SK-N-SH (cell line): ENCODE results near the gene HSPE1. TPM values are rescaled to one million over a fixed set of nuclear protein-coding genes. Genes with fewer than 3 reads are reported as not detected.

ENCODE experiments used
- CTCF ChIA-PET: fragments of 300-600, 350-600 bp; formaldehyde crosslinking; extraction: SDS; loops from one replicate; lab custom pipeline; 2021; lab: Yijun Ruan, JAX
- POLR2A ChIA-PET: fragments of 350-600 bp; sonication (Branson Sonifier 250); formaldehyde crosslinking; extraction: SDS; loops from one replicate; lab custom pipeline; 2020; ENCODE audit warnings: antibody characterized with exemption, inconsistent platforms; lab: Yijun Ruan, JAX
- DNase-seq: peaks from one replicate; pipeline ENCODE4 v3.0.0; 2012
- H2AFZ ChIP-seq: fragments of 200-600 bp; sonication (generic); 2 replicates; pipeline ENCODE4 v1.8.1; 2016; ENCODE audit warnings: antibody characterized with exemption, mild to moderate bottlenecking, low read depth
- H3F3A ChIP-seq: fragments of 200-600 bp; sonication (generic); replicated peaks from 2 replicates; pipeline ENCODE3; 2016; ENCODE audit warnings: antibody characterized with exemption, mild to moderate bottlenecking; ENCODE audit not compliant: insufficient read depth
- H3K27ac ChIP-seq, 2 experiments: fragments of 200-500 bp in 1 of 2; fragments of 200-600 bp in 1 of 2; sonication (Bioruptor generic) in 1 of 2; sonication (generic), shearing (Covaris generic) in 1 of 2; 2 replicates each; pipeline versions ENCODE4 v1.5.1 to v1.6.1; 2014 to 2016; ENCODE audit warnings: low read depth in 2 of 2, inconsistent platforms in 1 of 2, low read length in 1 of 2, mild to moderate bottlenecking in 1 of 2, mixed read lengths in 1 of 2
- H3K27me3 ChIP-seq: fragments of 200-600 bp; sonication (generic), shearing (Covaris generic); 2 replicates; pipeline ENCODE4 v1.6.1; 2016; ENCODE audit warnings: mixed run types; ENCODE audit not compliant: insufficient read depth
- H3K36me3 ChIP-seq, 2 experiments: fragments of 200-500 bp in 1 of 2; fragments of 200-600 bp in 1 of 2; sonication (Bioruptor generic) in 1 of 2; sonication (generic) in 1 of 2; replicated peaks in 1 of 2; 2 replicates each; pipeline versions ENCODE3 to v1.5.1; 2014 to 2016; ENCODE audit warnings: low read length in 1 of 2, mild to moderate bottlenecking in 1 of 2; ENCODE audit not compliant: insufficient read depth in 2 of 2, control insufficient read depth in 1 of 2
- H3K4me1 ChIP-seq, 2 experiments: fragments of 200-500 bp in 1 of 2; fragments of 200-600 bp in 1 of 2; sonication (Bioruptor generic) in 1 of 2; sonication (generic), shearing (Covaris generic) in 1 of 2; 2 replicates each; pipeline versions ENCODE4 v1.5.1 to v1.6.1; 2014 to 2016; ENCODE audit warnings: low read depth in 1 of 2, low read length in 1 of 2, mixed run types in 1 of 2; ENCODE audit not compliant: insufficient read depth in 2 of 2, control insufficient read depth in 1 of 2
- H3K4me2 ChIP-seq: fragments of 200-600 bp; sonication (generic), shearing (Covaris generic); 2 replicates; pipeline ENCODE4 v1.6.1; 2017; ENCODE audit warnings: mixed run types
- H3K4me3 ChIP-seq, 2 experiments: fragments of 200-500 bp in 1 of 2; fragments of 200-600 bp in 1 of 2; sonication (Bioruptor generic) in 1 of 2; sonication (generic), shearing (Covaris generic) in 1 of 2; 2 replicates each; pipeline versions ENCODE4 v1.5.1 to v1.8.1; 2014 to 2016; ENCODE audit warnings: low read depth in 2 of 2, inconsistent platforms in 1 of 2, low read length in 1 of 2, mild to moderate bottlenecking in 1 of 2, mixed read lengths in 1 of 2, moderate library complexity in 1 of 2
- H3K79me2 ChIP-seq: fragments of 200-600 bp; sonication (generic); 2 replicates; pipeline ENCODE4 v1.8.1; 2017; ENCODE audit warnings: mild to moderate bottlenecking; ENCODE audit not compliant: insufficient read depth
- H3K9ac ChIP-seq: fragments of 200-600 bp; sonication (generic); 2 replicates; pipeline ENCODE4 v1.6.1; 2017; ENCODE audit warnings: mixed run types
- H3K9me2 ChIP-seq: fragments of 200-600 bp; sonication (generic); 2 replicates; pipeline ENCODE4 v1.6.1; 2017; ENCODE audit warnings: mixed run types
- H3K9me3 ChIP-seq: fragments of 200-600 bp; sonication (generic); 2 replicates; pipeline ENCODE4 v1.6.1; 2017; ENCODE audit warnings: mixed run types, mild to moderate bottlenecking, moderate library complexity
- H4K20me1 ChIP-seq: fragments of 200-600 bp; sonication (generic); 2 replicates; pipeline ENCODE4 v1.6.1; 2017; ENCODE audit warnings: mild to moderate bottlenecking, mixed run types; ENCODE audit not compliant: insufficient read depth
- CTCF ChIP-seq: fragments of 200-600 bp; sonication (generic); IDR thresholded peaks from 2 replicates; pipeline ENCODE4 v1.6.1; 2017; ENCODE audit warnings: antibody characterized with exemption, mild to moderate bottlenecking, moderate library complexity
- ELF1 ChIP-seq: IDR thresholded peaks from 2 replicates; pipeline ENCODE4 v1.4.0; 2012
- FOSL2 ChIP-seq: IDR thresholded peaks from 2 replicates; pipeline ENCODE4 v1.4.0; 2012; ENCODE audit warnings: low read depth, mild to moderate bottlenecking, moderate library complexity, borderline replicate concordance
- FOXJ3 ChIP-seq: sonication (generic); formaldehyde crosslinking; IDR thresholded peaks from 2 replicates; pipeline ENCODE4 v1.5.1; 2020; ENCODE audit warnings: mild to moderate bottlenecking, missing genetic modification reagents
- GABPA ChIP-seq: IDR thresholded peaks from 2 replicates; pipeline ENCODE4 v1.4.0; 2012; ENCODE audit warnings: low read depth, mild to moderate bottlenecking
- GATA2 ChIP-seq: sonication (generic); formaldehyde crosslinking; IDR thresholded peaks from 2 replicates; pipeline ENCODE4 v1.5.0; 2020; ENCODE audit warnings: mild to moderate bottlenecking, missing genetic modification reagents
- JUND ChIP-seq: IDR thresholded peaks from 2 replicates; pipeline ENCODE4 v1.4.0; 2012
- MXI1 ChIP-seq: IDR thresholded peaks from 2 replicates; pipeline ENCODE4 v1.6.1; 2012; ENCODE audit warnings: mild to moderate bottlenecking, low read depth, low read length, improper control_type of control experiment
- NRF1 ChIP-seq: IDR thresholded peaks from 2 replicates; pipeline ENCODE4 v1.6.1; 2012; ENCODE audit warnings: low read depth, mild to moderate bottlenecking, low read length
- PBX3 ChIP-seq: IDR thresholded peaks from 2 replicates; pipeline ENCODE4; 2012
- POLR2AphosphoS5 ChIP-seq: IDR thresholded peaks from 2 replicates; pipeline ENCODE4 v1.6.1; 2012; ENCODE audit warnings: low read depth, low read length
- RCOR1 ChIP-seq: fragments of 150-350 bp; IDR thresholded peaks from 2 replicates; pipeline ENCODE4 v1.6.1; 2017; ENCODE audit warnings: antibody characterized with exemption, low read length
- REST ChIP-seq: IDR thresholded peaks from 2 replicates; pipeline ENCODE4 v1.6.1; 2012; ENCODE audit warnings: mild to moderate bottlenecking, low read depth, low read length, moderate library complexity
- SIN3A ChIP-seq: IDR thresholded peaks from 2 replicates; pipeline ENCODE4 v1.6.1; 2012; ENCODE audit warnings: low read depth, mild to moderate bottlenecking, low read length, moderate library complexity, borderline replicate concordance
- YY1 ChIP-seq: IDR thresholded peaks from 2 replicates; pipeline ENCODE4 v1.4.0; 2012; ENCODE audit warnings: low read depth, mild to moderate bottlenecking
- ZBTB33 ChIP-seq: IDR thresholded peaks from 2 replicates; pipeline ENCODE4 v1.4.0; 2012; ENCODE audit warnings: low read depth, borderline replicate concordance
- WGBS: methylation state at CpG from one replicate; pipeline ENCODE4 v1.1.6; 2017; ENCODE audit warnings: low lambda C conversion rate; 5-methylcytosine and 5-hydroxymethylcytosine counted together
- polyA plus RNA-seq, 3 experiments: library from polyadenylated mRNA; depleted of rRNA; stranded (reverse); fragments of >200 nt; gene quantifications; 2 replicates each; pipeline ENCODE4 v1.2.3, GENCODE V29; 2012
- TF ChIP-seq, protein P1 (sequence below): IDR thresholded peaks from 2 replicates; pipeline ENCODE4 v1.4.0; 2012; ENCODE audit warnings: low read depth, borderline replicate concordance

Gene HSPE1
- polyA plus RNA-seq, 1 of the 3 experiments (the other 2 are of a cell fraction): 130 TPM

DNA sequence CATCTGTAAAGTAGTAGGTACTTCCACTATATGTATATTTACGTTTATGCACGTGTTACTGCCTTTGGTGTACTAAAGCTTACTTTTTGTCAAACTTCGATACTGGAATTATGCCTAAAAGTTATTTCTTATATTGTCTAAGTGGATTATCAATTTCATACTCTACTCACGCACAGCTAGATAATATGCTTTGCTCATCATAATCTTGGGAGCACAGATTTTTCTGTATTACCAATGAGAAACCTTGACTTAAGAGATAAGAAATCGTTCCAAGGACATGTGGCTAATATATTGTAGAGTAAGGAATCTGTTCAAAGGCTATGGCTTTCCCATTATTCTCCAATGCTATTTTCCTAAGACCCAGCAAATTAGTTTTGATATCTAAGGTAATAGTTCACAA, 6.5 kb downstream of the HSPE1 start:
- Histone ChIP-seq H3K9me3 (no peaks in the 10 kb centered on the region), H3K27me3 (no peaks in the 10 kb centered on the region), H3K36me3 (peaks cover 36 to 46% of the 10 kb centered on the region in 2 experiments), H4K20me1 (no peaks in the 10 kb centered on the region), H3K27ac (no peak overlapping the region), H3K4me2 (no peak overlapping the region), H3K9ac (no peak overlapping the region), H2AFZ (no peak overlapping the region), H3K9me2 (no peaks in the 10 kb centered on the region), H3K79me2 (peaks cover 31% of the 10 kb centered on the region), H3F3A (peaks cover 8% of the 10 kb centered on the region), H3K4me3 (no peak overlapping the region), H3K4me1 (peaks cover 7 to 11% of the 10 kb centered on the region in 2 experiments; a peak in 3 of 4 replicates)
- ChIA-PET POLR2A (interaction anchor here (2.9 kb wide), 1 partner anchor 9 kb away, joined by 8 read pairs; the partner anchor contains the start of gene MOB4), CTCF (interaction anchor here (1.3 kb wide), 1 partner anchor 790 kb away, joined by 3 read pairs; no protein-coding TSS in a partner anchor)
- TF ChIP-seq MXI1: no peak
- TF ChIP-seq ZBTB33: no peak
- no peak for TF ChIP-seq SIN3A
- no peak for TF ChIP-seq NRF1
- no peak for TF ChIP-seq PBX3
- TF ChIP-seq FOXJ3 (CRISPR knock-in tag): no peak
- TF ChIP-seq, protein P1, sequence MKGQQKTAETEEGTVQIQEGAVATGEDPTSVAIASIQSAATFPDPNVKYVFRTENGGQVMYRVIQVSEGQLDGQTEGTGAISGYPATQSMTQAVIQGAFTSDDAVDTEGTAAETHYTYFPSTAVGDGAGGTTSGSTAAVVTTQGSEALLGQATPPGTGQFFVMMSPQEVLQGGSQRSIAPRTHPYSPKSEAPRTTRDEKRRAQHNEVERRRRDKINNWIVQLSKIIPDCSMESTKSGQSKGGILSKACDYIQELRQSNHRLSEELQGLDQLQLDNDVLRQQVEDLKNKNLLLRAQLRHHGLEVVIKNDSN: no peak
- TF ChIP-seq GATA2 (CRISPR knock-in tag): no peak
- TF ChIP-seq YY1: no peak
- no peak for TF ChIP-seq REST
- TF ChIP-seq POLR2AphosphoS5: no peak
- TF ChIP-seq JUND: no peak
- TF ChIP-seq RCOR1: no peak
- no peak for TF ChIP-seq FOSL2
- no peak for TF ChIP-seq GABPA
- no peak for TF ChIP-seq CTCF
- TF ChIP-seq ELF1: no peak
- 94% methylated on average over 5 of the region's 5 CpGs for WGBS
- DNase-seq: no peak
